CD4-positive, alpha-beta T cell (primary cell): ENCODE measurements around the gene RELT. TPM values are rescaled to one million over a fixed set of nuclear protein-coding genes. Genes with fewer than 3 reads are reported as not detected.
A peak's percentile ranks its signal among the peaks of the same experiment; 100 is the strongest.

Experiments used
- ATAC-seq: fragments of 200-7000 bp; cut with Tn5 transposase; one replicate; pipeline ENCODE4 v1.10.0; 2022; ENCODE audit warnings: mild to moderate bottlenecking; ENCODE audit not compliant: poor library complexity
- CTCF ChIA-PET: fragments of 350-600 bp; sonication (Branson Sonifier 250); formaldehyde crosslinking; loops from one replicate; lab custom pipeline; 2021; ENCODE audit warnings: antibody characterized with exemption, inconsistent platforms; lab: Charles Lee
- POLR2A ChIA-PET: fragments of 350-600 bp; sonication (Branson Sonifier 250); formaldehyde crosslinking; loops from one replicate; lab custom pipeline; 2021; ENCODE audit warnings: antibody characterized with exemption, inconsistent platforms; lab: Charles Lee
- DNase-seq, 14 experiments: peaks; one replicate each; pipeline ENCODE4 v3.0.0-alpha.2; 2013 to 2020; ENCODE audit warnings: mixed read lengths in 2 of 14
- H3K27ac ChIP-seq, 2 donors: one replicate each; pipeline versions ENCODE4 v1.5.1 to v1.7.0; 2013; ENCODE audit warnings: low read length in 2 of 2, low read depth in 1 of 2, mild to moderate bottlenecking in 1 of 2
- H3K27me3 ChIP-seq, 2 experiments: 1 replicate in 1 of 2; 2 replicates in 1 of 2; pipeline versions ENCODE4 v1.6.1 to v1.7.0; 2013; ENCODE audit warnings: low read length in 2 of 2, control low read depth in 1 of 2, mild to moderate bottlenecking in 1 of 2, moderate library complexity in 1 of 2; ENCODE audit not compliant: insufficient read depth in 2 of 2, control insufficient read depth in 1 of 2
- H3K36me3 ChIP-seq: one replicate; pipeline ENCODE4 v1.6.1; 2013; ENCODE audit warnings: low read length, control low read depth; ENCODE audit not compliant: insufficient read depth
- H3K4me1 ChIP-seq: one replicate; pipeline ENCODE4 v1.6.1; 2013; ENCODE audit warnings: low read length, control low read depth; ENCODE audit not compliant: insufficient read depth
- H3K4me3 ChIP-seq: one replicate; pipeline ENCODE4 v1.5.1; 2013; ENCODE audit warnings: mild to moderate bottlenecking, low read length, moderate library complexity
- H3K9me3 ChIP-seq, 2 experiments: 1 replicate in 1 of 2; 2 replicates in 1 of 2; pipeline versions ENCODE4 v1.6.1 to v1.7.0; 2013; ENCODE audit warnings: low read length in 2 of 2, mild to moderate bottlenecking in 2 of 2, control low read depth in 1 of 2, moderate library complexity in 1 of 2; ENCODE audit not compliant: control insufficient read depth in 1 of 2, insufficient read depth in 1 of 2
- H3K27ac Mint-ChIP-seq: one replicate; pipeline ENCODE4 v1.8.0; 2020; ENCODE audit warnings: mixed read lengths
- H3K27me3 Mint-ChIP-seq: one replicate; pipeline ENCODE4 v1.8.0; 2021; ENCODE audit warnings: mixed read lengths
- H3K36me3 Mint-ChIP-seq: one replicate; pipeline ENCODE4 v1.8.0; 2021; ENCODE audit warnings: low read depth, mixed read lengths
- H3K4me1 Mint-ChIP-seq: one replicate; pipeline ENCODE4 v1.8.0; 2021; ENCODE audit warnings: low read depth, mixed read lengths
- H3K4me3 Mint-ChIP-seq: one replicate; pipeline ENCODE4 v1.8.0; 2020; ENCODE audit warnings: mild to moderate bottlenecking, mixed read lengths
- H3K9me3 Mint-ChIP-seq: one replicate; pipeline ENCODE4 v1.8.0; 2020; ENCODE audit warnings: mixed read lengths
- intact Hi-C, 2 experiments: fragments of 100-400 bp; cut with DNase I in 1 of 2; cut with micrococcal nuclease in 1 of 2; formaldehyde crosslinking; loops; one replicate each; pipeline versions ENCODE4 v1.15.1 to v1.9.0; 2023 to 2025; cut with DNase I, micrococcal nuclease
- total RNA-seq, 174 experiments: library from RNA in 2 of 174; stranded (reverse) in 2 of 174; gene quantifications; one replicate each; pipeline ENCODE4 v1.2.3 and lab custom pipeline; 2021 to 2026
- TF ChIP-seq, protein P1 (sequence below): fragments of 200-600 bp; IDR thresholded peaks from one replicate; pipeline ENCODE4 v1.8.0; 2022; ENCODE audit warnings: antibody characterized with exemption, mild to moderate bottlenecking

Gene RELT
- total RNA-seq, 2 experiments from 2014 or later: 107 to 114 TPM

DNA sequence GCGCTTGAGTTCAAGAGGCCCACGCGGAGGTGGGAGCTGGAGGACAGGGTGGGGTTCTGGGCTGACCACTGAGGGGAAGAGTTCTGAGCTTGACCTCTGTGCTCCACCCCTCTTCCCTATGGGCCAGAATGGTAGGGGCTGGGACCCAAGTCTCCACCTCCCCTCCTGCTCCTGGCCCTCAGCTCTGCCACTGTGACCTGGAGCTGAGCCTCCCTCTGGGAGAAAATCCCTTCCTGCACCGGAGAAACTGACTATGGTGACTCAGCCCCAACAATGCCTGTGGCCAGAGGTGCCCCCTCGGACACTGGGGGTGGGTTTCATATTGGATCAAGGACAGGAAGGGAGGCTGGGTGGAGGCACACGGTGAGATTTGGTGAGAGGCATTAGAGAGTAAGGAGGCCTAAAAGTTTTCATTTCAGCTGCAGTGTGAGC lies 23.0 kb downstream of the RELT start:
- no peak overlapping the region for H3K4me3 Mint-ChIP-seq
- Histone ChIP-seq H3K27ac (no peak overlapping the region), H3K27me3 (no peaks in the 10 kb centered on the region), H3K36me3 (peaks cover 30% of the 10 kb centered on the region), H3K4me1 (no peaks in the 10 kb centered on the region), H3K4me3 (no peak overlapping the region), H3K9me3 (no peaks in the 10 kb centered on the region)
- CTCF ChIA-PET: interaction anchor here (1.0 to 2.7 kb wide), 2 partner anchors 15 to 48 kb away, joined by 3 to 11 read pairs; no protein-coding TSS in a partner anchor
- ATAC-seq (no peak), DNase-seq (peak in 1 of 14 experiments; percentile 18)
- peak overlapping the region; percentile 81 for H3K27ac Mint-ChIP-seq
- POLR2A ChIA-PET: no interaction called here
- H3K27me3 Mint-ChIP-seq: no peaks in the 10 kb centered on the region
- H3K9me3 Mint-ChIP-seq: no peaks in the 10 kb centered on the region
- H3K36me3 Mint-ChIP-seq: peaks cover 40% of the 10 kb centered on the region
- intact Hi-C loops: loop anchor here in 1 of 2 experiments (10.0 kb wide), 1 partner anchor 94 kb away; the partner anchor contains the start of gene ARHGEF17
- no peaks in the 10 kb centered on the region for H3K4me1 Mint-ChIP-seq
- TF ChIP-seq, protein P1, sequence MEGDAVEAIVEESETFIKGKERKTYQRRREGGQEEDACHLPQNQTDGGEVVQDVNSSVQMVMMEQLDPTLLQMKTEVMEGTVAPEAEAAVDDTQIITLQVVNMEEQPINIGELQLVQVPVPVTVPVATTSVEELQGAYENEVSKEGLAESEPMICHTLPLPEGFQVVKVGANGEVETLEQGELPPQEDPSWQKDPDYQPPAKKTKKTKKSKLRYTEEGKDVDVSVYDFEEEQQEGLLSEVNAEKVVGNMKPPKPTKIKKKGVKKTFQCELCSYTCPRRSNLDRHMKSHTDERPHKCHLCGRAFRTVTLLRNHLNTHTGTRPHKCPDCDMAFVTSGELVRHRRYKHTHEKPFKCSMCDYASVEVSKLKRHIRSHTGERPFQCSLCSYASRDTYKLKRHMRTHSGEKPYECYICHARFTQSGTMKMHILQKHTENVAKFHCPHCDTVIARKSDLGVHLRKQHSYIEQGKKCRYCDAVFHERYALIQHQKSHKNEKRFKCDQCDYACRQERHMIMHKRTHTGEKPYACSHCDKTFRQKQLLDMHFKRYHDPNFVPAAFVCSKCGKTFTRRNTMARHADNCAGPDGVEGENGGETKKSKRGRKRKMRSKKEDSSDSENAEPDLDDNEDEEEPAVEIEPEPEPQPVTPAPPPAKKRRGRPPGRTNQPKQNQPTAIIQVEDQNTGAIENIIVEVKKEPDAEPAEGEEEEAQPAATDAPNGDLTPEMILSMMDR: no peak

DNA sequence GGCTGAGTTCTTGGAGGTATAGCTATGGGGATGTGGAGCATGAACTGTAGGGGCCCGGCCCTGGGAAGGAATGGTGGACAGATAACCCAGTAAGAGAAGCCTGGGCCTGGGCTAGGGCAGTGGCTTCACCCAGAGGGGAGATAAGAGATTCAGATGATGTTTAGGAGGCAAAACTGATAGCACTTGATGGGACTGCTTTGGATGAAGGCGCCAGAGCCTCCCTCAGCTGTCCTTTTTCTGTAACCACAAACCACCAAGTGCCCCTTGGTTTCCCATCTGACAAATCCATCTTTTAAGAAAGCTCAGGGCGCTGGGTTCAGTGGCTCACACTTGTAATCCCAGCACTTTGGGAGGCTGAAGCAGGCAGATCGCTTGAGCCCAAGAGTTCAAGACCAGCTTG lies 23.4 kb downstream of the RELT start:
- ChIA-PET POLR2A (no interaction called here), CTCF (interaction anchor here (1.0 to 2.7 kb wide), 2 partner anchors 15 to 49 kb away, joined by 3 to 11 read pairs; no protein-coding TSS in a partner anchor)
- Histone ChIP-seq H3K9me3 (no peaks in the 10 kb centered on the region), H3K27ac (no peak overlapping the region), H3K4me1 (no peaks in the 10 kb centered on the region), H3K27me3 (no peaks in the 10 kb centered on the region), H3K36me3 (peaks cover 29% of the 10 kb centered on the region), H3K4me3 (no peak overlapping the region)
- no peaks in the 10 kb centered on the region for H3K4me1 Mint-ChIP-seq
- peak overlapping the region; percentile 81 for H3K27ac Mint-ChIP-seq
- no peaks in the 10 kb centered on the region for H3K27me3 Mint-ChIP-seq
- no peaks in the 10 kb centered on the region for H3K9me3 Mint-ChIP-seq
- ATAC-seq (no peak), DNase-seq (peak in 1 of 14 experiments; percentile 16)
- TF ChIP-seq, protein P1: no peak
- no peak overlapping the region for H3K4me3 Mint-ChIP-seq
- intact Hi-C loops: loop anchor here (5.0 to 10.0 kb wide), 2 partner anchors 95 to 263 kb away; partner anchors contain the start of gene ARHGEF17 (in 1 of the 2)
- peaks cover 40% of the 10 kb centered on the region for H3K36me3 Mint-ChIP-seq

DNA sequence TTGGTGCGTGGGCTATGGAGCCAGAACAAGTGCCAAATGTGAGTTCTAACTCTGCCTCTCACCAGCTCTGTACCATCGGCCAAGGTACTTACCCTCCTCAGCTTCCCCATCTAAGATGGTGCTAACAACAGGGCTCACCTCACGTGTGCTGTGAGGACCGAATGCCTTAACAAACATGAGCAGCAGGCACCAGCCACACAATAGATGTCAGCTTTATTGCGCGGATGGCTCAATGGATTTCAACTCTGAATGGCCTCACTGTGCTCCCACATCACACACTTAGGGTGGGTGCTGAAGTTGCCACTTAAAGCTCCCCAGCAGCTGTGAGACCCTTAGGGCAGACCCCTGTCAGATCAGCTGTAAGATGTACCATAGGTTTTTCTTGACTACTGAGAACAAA lies 24.1 kb downstream of the RELT start:
- Histone ChIP-seq H3K27me3 (no peaks in the 10 kb centered on the region), H3K4me1 (no peaks in the 10 kb centered on the region), H3K9me3 (no peaks in the 10 kb centered on the region), H3K36me3 (peaks cover 24% of the 10 kb centered on the region), H3K27ac (no peak overlapping the region), H3K4me3 (no peak overlapping the region)
- ChIA-PET CTCF (interaction anchor here (2.7 kb wide), 1 partner anchor 49 kb away, joined by 11 read pairs; no protein-coding TSS in a partner anchor), POLR2A (no interaction called here)
- intact Hi-C loops: loop anchor here in 1 of 2 experiments (5.0 kb wide), 1 partner anchor 262 kb away; no protein-coding TSS in a partner anchor
- ATAC-seq (no peak), DNase-seq (peak in 1 of 14 experiments; percentile 20)
- H3K4me1 Mint-ChIP-seq: no peaks in the 10 kb centered on the region
- no peak overlapping the region for H3K4me3 Mint-ChIP-seq
- no peaks in the 10 kb centered on the region for H3K27me3 Mint-ChIP-seq
- no peaks in the 10 kb centered on the region for H3K9me3 Mint-ChIP-seq
- H3K27ac Mint-ChIP-seq: no peak overlapping the region
- peaks cover 40% of the 10 kb centered on the region for H3K36me3 Mint-ChIP-seq
- TF ChIP-seq, protein P1: no peak
